ENCODE data around the gene B4GALT2.

B4GALT2 gene

DNA sequence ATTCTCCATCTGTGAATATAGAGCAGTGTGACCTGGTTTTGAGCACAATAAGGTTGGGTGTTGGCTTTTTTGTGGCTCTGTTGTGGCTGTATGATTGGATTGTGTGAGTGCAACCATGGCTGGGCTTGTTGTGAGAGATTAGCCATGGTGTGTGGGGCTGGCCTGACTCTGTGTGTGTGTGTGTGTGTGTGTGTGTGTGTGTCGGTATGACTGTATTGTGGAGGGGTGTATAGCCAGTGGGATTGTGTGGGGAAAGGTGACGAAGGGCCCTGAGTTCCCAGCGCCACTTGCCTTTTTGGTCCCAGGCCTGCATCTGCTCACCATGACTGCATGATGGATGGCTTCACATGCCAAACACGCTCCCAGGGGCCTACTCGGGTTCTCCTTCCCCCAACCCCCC is 58.1 kb downstream of the B4GALT2 start:
- POLR2A ChIA-PET, result interaction anchor here (1.0 kb wide), 1 partner anchor 10 kb away, joined by 3 read pairs; no protein-coding TSS in a partner anchor
- WGBS (ENCODE audit: insufficient coverage), result no CpG with 5 or more reads among the region's 5 CpGs
- Histone ChIP-seq H3K27me3 (replicated peaks in 2 of 5; ENCODE audit: control insufficient read depth in 4 of 5, insufficient read depth in 5 of 5, low read length in 4 of 5) (no peaks in the 10 kb centered on the region), H3K4me1 (ENCODE audit: control extremely low read depth in 1 of 4, control insufficient read depth in 4 of 4, insufficient read depth in 4 of 4, low read length in 3 of 4) (peaks cover 0 to 39% (median 2%) of the 10 kb centered on the region in 4 experiments), H3K27ac (ENCODE audit: insufficient read depth in 1 of 2, low read depth in 1 of 2, low read length in 2 of 2, poor library complexity in 1 of 2, severe bottlenecking in 2 of 2) (no peak overlapping the region), H3K36me3 (ENCODE audit: control insufficient read depth in 4 of 4, insufficient read depth in 4 of 4, low read length in 3 of 4) (no peaks in the 10 kb centered on the region), H3K9me3 (ENCODE audit: control extremely low read depth in 1 of 5, control insufficient read depth in 4 of 5, insufficient read depth in 2 of 5, low read depth in 1 of 5, low read length in 4 of 5) (no peaks in the 10 kb centered on the region), H3K4me3 (ENCODE audit: control insufficient read depth in 1 of 7, extremely low read depth in 1 of 7, insufficient read depth in 4 of 7, low read depth in 2 of 7, low read length in 6 of 7) (no peak overlapping the region)
- peak in 2 of 3 donors; percentile 24 to 50 for DNase-seq
- CTCF ChIA-PET, result interaction anchor here (0.8 to 5.6 kb wide), 14 partner anchors 10 to 507 kb away, joined by 3 to 89 read pairs (median 6); no protein-coding TSS in a partner anchor

DNA sequence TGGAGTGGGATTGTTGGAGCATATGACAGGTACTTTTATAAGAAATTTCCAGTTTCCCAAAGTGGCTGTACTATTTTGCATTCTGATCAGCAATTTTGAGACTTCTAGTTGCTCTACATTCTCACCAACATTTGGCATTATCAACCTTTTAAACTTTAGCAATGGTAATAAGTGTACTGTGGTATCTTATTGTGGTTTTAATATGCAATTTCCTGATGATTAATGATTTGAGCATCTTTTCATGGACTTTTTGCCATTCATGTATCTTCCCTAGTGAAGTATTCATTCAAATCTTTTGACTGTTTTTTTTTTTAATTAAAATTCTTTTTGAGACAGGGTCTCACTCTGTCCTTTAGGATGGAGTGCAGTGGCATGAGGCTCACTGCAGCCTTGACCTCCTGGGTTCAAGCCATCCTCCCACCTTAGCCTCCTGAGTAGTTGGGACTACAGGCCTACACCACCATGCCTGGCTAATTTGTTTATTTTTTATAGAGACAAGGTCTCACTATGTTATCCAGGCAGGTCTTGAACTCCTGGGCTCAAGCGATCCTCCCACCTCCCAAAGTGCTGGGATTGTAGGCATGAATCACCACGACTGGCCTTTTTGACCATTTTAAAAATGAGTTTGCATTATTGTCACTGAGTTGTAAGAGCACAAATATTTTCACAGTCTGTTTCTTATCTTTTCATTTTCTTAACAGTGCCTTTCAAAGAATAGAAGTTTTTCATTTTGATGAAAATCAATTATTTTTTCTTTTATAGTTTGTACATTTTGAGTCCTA is 60.1 kb downstream of the B4GALT2 start:
- Histone ChIP-seq H3K27ac (ENCODE audit: insufficient read depth in 1 of 2, low read depth in 1 of 2, low read length in 2 of 2, poor library complexity in 1 of 2, severe bottlenecking in 2 of 2) (no peak overlapping the region), H3K27me3 (replicated peaks in 2 of 5; ENCODE audit: control insufficient read depth in 4 of 5, insufficient read depth in 5 of 5, low read length in 4 of 5) (no peaks in the 10 kb centered on the region), H3K4me3 (ENCODE audit: control insufficient read depth in 1 of 7, extremely low read depth in 1 of 7, insufficient read depth in 4 of 7, low read depth in 2 of 7, low read length in 6 of 7) (no peak overlapping the region), H3K36me3 (ENCODE audit: control insufficient read depth in 4 of 4, insufficient read depth in 4 of 4, low read length in 3 of 4) (no peaks in the 10 kb centered on the region), H3K9me3 (ENCODE audit: control extremely low read depth in 1 of 5, control insufficient read depth in 4 of 5, insufficient read depth in 2 of 5, low read depth in 1 of 5, low read length in 4 of 5) (no peaks in the 10 kb centered on the region), H3K4me1 (ENCODE audit: control extremely low read depth in 1 of 4, control insufficient read depth in 4 of 4, insufficient read depth in 4 of 4, low read length in 3 of 4) (peaks cover 0 to 36% (median 6%) of the 10 kb centered on the region in 4 experiments)
- DNase-seq, result no peak
- POLR2A ChIA-PET, result no interaction called here
- WGBS (ENCODE audit: insufficient coverage), result no CpG with 5 or more reads among the region's 2 CpGs
- CTCF ChIA-PET, result interaction anchor here (0.9 kb wide), 1 partner anchor 9 kb away, joined by 4 read pairs; no protein-coding TSS in a partner anchor

DNA sequence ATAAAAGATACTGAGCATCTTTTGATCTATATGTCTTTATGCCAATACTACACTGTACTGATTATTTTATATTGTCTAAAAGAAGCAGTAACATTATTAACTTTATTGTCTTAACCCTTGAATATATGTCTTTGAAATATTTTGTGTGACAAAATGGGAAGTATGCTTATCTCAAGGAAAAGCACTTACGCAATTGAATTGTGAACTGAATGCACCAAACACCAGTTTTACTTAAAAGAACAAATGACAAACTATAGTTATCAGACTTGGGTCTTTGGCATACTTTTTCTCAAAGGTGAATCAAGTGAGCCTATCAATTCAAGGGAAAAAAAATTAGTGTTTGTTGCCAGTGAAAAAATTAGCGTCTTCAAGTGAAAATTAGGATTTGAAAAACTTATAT is 61.4 kb downstream of the B4GALT2 start:
- Histone ChIP-seq H3K36me3 (ENCODE audit: control insufficient read depth in 4 of 4, insufficient read depth in 4 of 4, low read length in 3 of 4) (no peaks in the 10 kb centered on the region), H3K9me3 (ENCODE audit: control extremely low read depth in 1 of 5, control insufficient read depth in 4 of 5, insufficient read depth in 2 of 5, low read depth in 1 of 5, low read length in 4 of 5) (no peaks in the 10 kb centered on the region), H3K4me3 (ENCODE audit: control insufficient read depth in 1 of 7, extremely low read depth in 1 of 7, insufficient read depth in 4 of 7, low read depth in 2 of 7, low read length in 6 of 7) (no peak overlapping the region), H3K27ac (ENCODE audit: insufficient read depth in 1 of 2, low read depth in 1 of 2, low read length in 2 of 2, poor library complexity in 1 of 2, severe bottlenecking in 2 of 2) (no peak overlapping the region), H3K27me3 (replicated peaks in 2 of 5; ENCODE audit: control insufficient read depth in 4 of 5, insufficient read depth in 5 of 5, low read length in 4 of 5) (no peaks in the 10 kb centered on the region), H3K4me1 (ENCODE audit: control extremely low read depth in 1 of 4, control insufficient read depth in 4 of 4, insufficient read depth in 4 of 4, low read length in 3 of 4) (peaks cover 0 to 37% (median 7%) of the 10 kb centered on the region in 4 experiments)
- ChIA-PET POLR2A (no interaction called here), CTCF (interaction anchor here (1.9 to 10.9 kb wide), 3 partner anchors 9 to 106 kb away, joined by 4 to 93 read pairs (median 7); partner anchors contain the start of gene SLC6A9)
- WGBS (ENCODE audit: insufficient coverage), result 40% methylated on average over 1 of the region's 2 CpGs
- DNase-seq, result peak; percentile 29 to 46 (median 33)

Data from common myeloid progenitor, CD34-positive (primary cell).